MCF 10A (cell line): ENCODE measurements around the gene OR11H7. TPM values are rescaled to one million over a fixed set of nuclear protein-coding genes. Genes with fewer than 3 reads are reported as not detected.
"Not testable (repeated sequence)": the region's sequence is repeated elsewhere in the genome, so short reads cannot be mapped to it uniquely, and the experiment has no call there.

Experiments
- BruUV-seq: library from RNA; stranded (reverse); fragments of 400-500 nt; replicated peaks from 2 replicates; lab custom pipeline; 2021; lab: Mats Ljungman, UMichigan
- CTCF ChIA-PET: fragments of 300-600 bp; sonication (Branson Sonifier 250); formaldehyde crosslinking; extraction: SDS; loops from one replicate; lab custom pipeline; 2021; ENCODE audit warnings: antibody characterized with exemption, inconsistent platforms; lab: Yijun Ruan, JAX
- POLR2A ChIA-PET: fragments of 300-600, 350-650 bp; sonication (Branson Sonifier 250); formaldehyde crosslinking; extraction: SDS; loops from one replicate; lab custom pipeline; 2020; ENCODE audit warnings: antibody characterized with exemption, inconsistent platforms; lab: Yijun Ruan, JAX
- DNase-seq: peaks from one replicate; pipeline ENCODE4 v3.0.0-alpha.2; 2018; ENCODE audit not compliant: unreplicated experiment
- H3K27ac Mint-ChIP-seq: one replicate; pipeline ENCODE4 v1.8.0; 2022; ENCODE audit warnings: mild to moderate bottlenecking, low read depth, mixed read lengths; ENCODE audit not compliant: unreplicated experiment
- H3K27me3 Mint-ChIP-seq: one replicate; pipeline ENCODE4 v1.8.0; 2022; ENCODE audit warnings: mixed read lengths; ENCODE audit not compliant: insufficient read depth, unreplicated experiment
- H3K36me3 Mint-ChIP-seq: one replicate; pipeline ENCODE4 v1.8.0; 2022; ENCODE audit warnings: mild to moderate bottlenecking, moderate library complexity, mixed read lengths; ENCODE audit not compliant: insufficient read depth, unreplicated experiment
- H3K4me1 Mint-ChIP-seq: one replicate; pipeline ENCODE4 v1.8.0; 2022; ENCODE audit warnings: mixed read lengths; ENCODE audit not compliant: insufficient read depth, unreplicated experiment
- H3K4me3 Mint-ChIP-seq: one replicate; pipeline ENCODE4 v1.8.0; 2022; ENCODE audit warnings: mild to moderate bottlenecking, moderate library complexity, mixed read lengths; ENCODE audit not compliant: unreplicated experiment
- H3K9me3 Mint-ChIP-seq: one replicate; pipeline ENCODE4 v1.8.0; 2022; ENCODE audit warnings: mixed read lengths; ENCODE audit not compliant: unreplicated experiment
- intact Hi-C: fragments of 100-400 bp; cut with micrococcal nuclease; formaldehyde crosslinking; loops from 2 replicates; pipeline ENCODE4 v1.14.1; 2022
- total RNA-seq: library from RNA; stranded (reverse); gene quantifications from 2 replicates; pipeline ENCODE4 v1.2.3, GENCODE V29; 2022
- TF ChIP-seq, protein P1 (sequence below): fragments of 200-600 bp; IDR thresholded peaks from one replicate; pipeline ENCODE4 v1.8.0; 2022; ENCODE audit warnings: antibody characterized with exemption, mild to moderate bottlenecking; ENCODE audit not compliant: unreplicated experiment

The OR11H7 gene
- total RNA-seq, 1 experiment from 2014 or later: not detected

GRCh38 chr14:20184181-20184580 lies 44.6 kb upstream of the OR11H7 start:
- Mint-ChIP-seq H3K9me3 (no peaks in the 10 kb centered on the region), H3K36me3 (no peaks in the 10 kb centered on the region), H3K27me3 (peaks cover 40% of the 10 kb centered on the region), H3K4me1 (no peaks in the 10 kb centered on the region), H3K27ac (no peak overlapping the region), H3K4me3 (no peak overlapping the region)
- ChIA-PET CTCF (no interaction called here), POLR2A (no interaction called here)
- DNase-seq: peak; percentile 45
- intact Hi-C loops: no loop called here
- no TSS peak for BruUV-seq
- TF ChIP-seq, protein P1, sequence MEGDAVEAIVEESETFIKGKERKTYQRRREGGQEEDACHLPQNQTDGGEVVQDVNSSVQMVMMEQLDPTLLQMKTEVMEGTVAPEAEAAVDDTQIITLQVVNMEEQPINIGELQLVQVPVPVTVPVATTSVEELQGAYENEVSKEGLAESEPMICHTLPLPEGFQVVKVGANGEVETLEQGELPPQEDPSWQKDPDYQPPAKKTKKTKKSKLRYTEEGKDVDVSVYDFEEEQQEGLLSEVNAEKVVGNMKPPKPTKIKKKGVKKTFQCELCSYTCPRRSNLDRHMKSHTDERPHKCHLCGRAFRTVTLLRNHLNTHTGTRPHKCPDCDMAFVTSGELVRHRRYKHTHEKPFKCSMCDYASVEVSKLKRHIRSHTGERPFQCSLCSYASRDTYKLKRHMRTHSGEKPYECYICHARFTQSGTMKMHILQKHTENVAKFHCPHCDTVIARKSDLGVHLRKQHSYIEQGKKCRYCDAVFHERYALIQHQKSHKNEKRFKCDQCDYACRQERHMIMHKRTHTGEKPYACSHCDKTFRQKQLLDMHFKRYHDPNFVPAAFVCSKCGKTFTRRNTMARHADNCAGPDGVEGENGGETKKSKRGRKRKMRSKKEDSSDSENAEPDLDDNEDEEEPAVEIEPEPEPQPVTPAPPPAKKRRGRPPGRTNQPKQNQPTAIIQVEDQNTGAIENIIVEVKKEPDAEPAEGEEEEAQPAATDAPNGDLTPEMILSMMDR: no peak

- intact Hi-C loops: no loop called here
- H3K9me3 Mint-ChIP-seq: no peaks in the 10 kb centered on the region
- H3K27ac Mint-ChIP-seq: no peak within 1 kb of the TSS
- ChIA-PET CTCF (interaction anchor here (0.8 kb wide), 1 partner anchor 12 kb away, joined by 3 read pairs; no protein-coding TSS in a partner anchor), POLR2A (no interaction called here)
- BruUV-seq: no TSS peak
- TF ChIP-seq, protein P1: no peak
- no peak for DNase-seq
- no peak within 1 kb of the TSS for H3K4me3 Mint-ChIP-seq
- H3K27me3 Mint-ChIP-seq: peaks cover 94% of the 10 kb centered on the region
- no peaks in the 10 kb centered on the region for H3K4me1 Mint-ChIP-seq
- no peaks in the 10 kb centered on the region for H3K36me3 Mint-ChIP-seq
Observed at GRCh38 chr14:20190596-20190995, 38.2 kb upstream of the OR11H7 start, which contains the start of gene OR11G2. OR11G2 (plus strand) TSS chr14:20190896; CDS start chr14:20197438, 6,542 bp downstream.

DNA sequence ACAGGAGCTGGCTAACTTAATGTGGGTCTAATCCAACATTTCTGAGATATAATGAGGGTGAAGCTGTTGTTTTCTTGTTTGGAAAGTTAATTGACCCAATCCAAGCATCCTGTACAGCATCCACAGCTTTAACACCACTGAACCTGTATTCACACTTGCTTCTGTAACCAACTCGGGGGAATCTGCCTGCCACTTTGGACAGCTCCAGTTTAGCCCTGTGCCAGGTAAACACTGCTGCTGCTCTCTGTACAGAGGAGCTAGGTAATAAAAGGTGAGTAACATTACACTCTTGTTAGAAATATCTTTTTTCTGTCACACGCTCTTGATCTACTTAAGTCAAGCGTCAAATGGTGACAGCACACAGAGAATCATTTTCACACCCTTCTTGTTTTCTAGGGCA lies 37.4 kb upstream of the OR11H7 start:
- Mint-ChIP-seq H3K36me3 (no peaks in the 10 kb centered on the region), H3K27me3 (peaks cover 96% of the 10 kb centered on the region), H3K4me3 (no peak overlapping the region), H3K4me1 (no peaks in the 10 kb centered on the region), H3K27ac (no peak overlapping the region), H3K9me3 (no peaks in the 10 kb centered on the region)
- TF ChIP-seq, protein P1: no peak
- no TSS peak for BruUV-seq
- POLR2A ChIA-PET: no interaction called here
- CTCF ChIA-PET: interaction anchor here (0.6 kb wide), 1 partner anchor 110 kb away, joined by 3 read pairs; no protein-coding TSS in a partner anchor
- no peak for DNase-seq
- intact Hi-C loops: no loop called here

DNA sequence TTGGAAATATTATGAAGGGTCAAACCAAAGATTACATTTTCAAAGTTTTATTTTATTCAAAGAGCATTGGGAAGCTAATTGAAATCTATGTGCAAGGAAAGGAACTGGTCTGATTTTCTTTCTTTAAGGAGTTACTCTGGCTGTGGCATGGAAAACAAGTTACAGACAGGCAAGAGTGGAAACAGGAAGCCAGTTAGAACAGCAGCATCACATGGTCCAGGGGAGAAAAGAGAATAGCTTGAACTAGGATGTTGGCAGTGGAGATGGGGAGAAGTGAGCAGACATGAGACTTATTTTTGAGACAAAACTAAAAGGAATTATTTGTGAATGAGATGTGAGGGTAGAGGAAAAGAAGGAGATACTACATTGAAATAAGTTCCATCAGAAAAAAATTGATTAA lies 34.7 kb upstream of the OR11H7 start:
- no peaks in the 10 kb centered on the region for H3K36me3 Mint-ChIP-seq
- POLR2A ChIA-PET: no interaction called here
- intact Hi-C loops: no loop called here
- no peak overlapping the region for H3K27ac Mint-ChIP-seq
- peaks cover 88% of the 10 kb centered on the region for H3K27me3 Mint-ChIP-seq
- H3K4me3 Mint-ChIP-seq: no peak overlapping the region
- no peak for DNase-seq
- TF ChIP-seq, protein P1: no peak
- H3K9me3 Mint-ChIP-seq: no peaks in the 10 kb centered on the region
- CTCF ChIA-PET: no interaction called here
- no TSS peak for BruUV-seq
- H3K4me1 Mint-ChIP-seq: peaks cover 1% of the 10 kb centered on the region

DNA sequence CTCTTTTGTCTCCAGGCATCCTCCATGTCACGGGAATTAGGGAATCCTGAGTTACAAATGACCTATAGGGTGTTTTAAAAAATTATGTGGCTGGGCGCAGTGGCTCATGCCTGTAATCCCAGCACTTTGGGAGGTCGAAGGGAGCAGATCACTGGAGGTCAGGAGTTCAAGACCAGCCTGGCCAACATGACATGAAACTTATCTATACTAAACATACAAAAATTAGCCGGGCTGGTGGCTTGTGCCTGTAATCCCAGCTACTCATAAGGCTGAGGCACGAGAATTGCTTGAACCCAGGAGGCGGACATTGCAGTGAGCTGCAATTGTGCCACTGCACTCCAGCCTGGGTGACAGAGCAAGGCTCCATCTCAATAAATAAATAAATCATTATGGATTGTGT lies 33.6 kb upstream of the OR11H7 start:
- H3K9me3 Mint-ChIP-seq, intact Hi-C loops, H3K4me3 Mint-ChIP-seq, BruUV-seq, H3K36me3 Mint-ChIP-seq, POLR2A ChIA-PET, CTCF ChIA-PET, H3K27ac Mint-ChIP-seq, DNase-seq, H3K4me1 Mint-ChIP-seq: not testable (repeated sequence)
- H3K27me3 Mint-ChIP-seq: peaks cover 87% of the 10 kb centered on the region
